OCI-LY1 (cell line): Measurements from ENCODE around the gene SDC4.

Experiments
- CTCF ChIP-seq: fragments of 200-600 bp; sonication (generic), shearing (Covaris generic); IDR thresholded peaks from 2 replicates; pipeline ENCODE4 v1.5.1; 2017; ENCODE audit warnings: mild to moderate bottlenecking, antibody characterized with exemption, low read length, moderate library complexity, mixed read lengths
- EZH2 ChIP-seq: fragments of 200-600 bp; sonication (generic), shearing (Covaris generic); IDR thresholded peaks from 2 replicates; pipeline ENCODE4 v1.8.0; 2017; ENCODE audit warnings: borderline replicate concordance, mixed run types, mild to moderate bottlenecking, antibody characterized with exemption, low read length, moderate library complexity, mixed read lengths

- no peak for TF ChIP-seq EZH2
- no peak for TF ChIP-seq CTCF
Measured at GRCh38 chr20:45352729-45353128, 4.5 kb upstream of the SDC4 start.
